Measurements from ENCODE around the gene EXOC4.

DNA sequence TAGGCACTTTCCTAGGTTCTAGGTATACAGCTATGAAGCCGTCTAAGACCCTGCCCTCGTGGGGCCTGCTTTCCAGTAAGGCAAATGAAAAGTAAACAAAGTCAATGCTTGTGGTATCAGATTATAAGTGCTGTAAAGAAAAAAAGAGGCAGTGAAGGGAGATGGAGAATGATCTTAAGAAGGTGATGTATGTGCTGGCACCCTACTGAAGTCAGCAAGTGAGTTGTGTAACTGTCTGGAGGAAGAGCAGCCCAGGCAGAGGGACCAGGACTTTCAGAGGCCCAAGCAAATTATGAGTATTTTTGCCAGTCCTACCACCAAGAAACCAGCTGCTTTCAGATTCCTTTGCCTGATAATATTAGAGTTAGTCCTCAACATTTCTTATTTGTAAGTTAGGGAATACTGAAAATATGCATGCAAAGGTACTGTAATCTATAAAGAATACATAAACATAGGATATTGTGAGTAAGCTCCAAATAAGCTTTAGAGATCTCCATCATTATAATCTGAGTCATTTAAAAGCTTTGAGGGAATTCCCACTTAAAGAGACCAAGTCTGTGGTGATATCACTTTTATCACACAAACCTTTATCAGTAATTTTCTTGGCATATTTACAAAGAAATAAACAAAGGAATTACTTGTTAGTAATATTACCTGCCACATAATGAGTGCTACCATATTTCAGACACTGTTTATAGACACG lies 545.1 kb downstream of the EXOC4 start:
- no peak for TF ChIP-seq YY1 (IDR thresholded peaks at IDR 0.05; ENCODE audit: insufficient read depth, insufficient read length)
- TF ChIP-seq ZNF274 (IDR thresholded peaks at IDR 0.05; ENCODE audit: low read depth, low read length), result no peak

Measured in NT2/D1 (cell line).